KMS-11 (cell line): ENCODE measurements around the gene SPTLC3.

Source experiments
- H2AFZ ChIP-seq: fragments of 200-600 bp; sonication (generic); 2 replicates; pipeline ENCODE4 v1.6.1; 2016; ENCODE audit warnings: antibody characterized with exemption, mixed run types, low read depth
- H3K27ac ChIP-seq: fragments of 200-600 bp; sonication (generic); 2 replicates; pipeline ENCODE4 v1.6.1; 2016; ENCODE audit warnings: mild to moderate bottlenecking, mixed run types
- H3K27me3 ChIP-seq: fragments of 200-600 bp; sonication (generic); 2 replicates; pipeline ENCODE4 v1.6.1; 2017; ENCODE audit warnings: mild to moderate bottlenecking, low read depth, mixed run types, moderate library complexity; ENCODE audit not compliant: insufficient read depth
- H3K36me3 ChIP-seq: fragments of 200-600 bp; sonication (generic); 2 replicates; pipeline ENCODE4 v1.6.1; 2017; ENCODE audit warnings: mild to moderate bottlenecking, mixed run types; ENCODE audit not compliant: insufficient read depth
- H3K4me1 ChIP-seq: fragments of 200-600 bp; sonication (generic); 2 replicates; pipeline ENCODE4 v1.6.1; 2016; ENCODE audit warnings: mild to moderate bottlenecking, low read depth, mixed run types; ENCODE audit not compliant: poor library complexity, severe bottlenecking
- H3K4me2 ChIP-seq: fragments of 200-600 bp; sonication (generic); 2 replicates; pipeline ENCODE4 v1.7.0; 2016; ENCODE audit warnings: mild to moderate bottlenecking, mixed run types
- H3K4me3 ChIP-seq: fragments of 200-600 bp; sonication (generic); IDR thresholded peaks from 2 replicates; pipeline ENCODE4 v1.6.1; 2017; ENCODE audit warnings: low read depth, low read length, mixed read lengths; ENCODE audit not compliant: insufficient read depth
- H3K79me2 ChIP-seq: fragments of 200-600 bp; sonication (generic); 2 replicates; pipeline ENCODE4 v1.6.1; 2016; ENCODE audit warnings: low read depth, mixed run types; ENCODE audit not compliant: insufficient read depth
- H3K9ac ChIP-seq: fragments of 200-600 bp; sonication (generic); 2 replicates; pipeline ENCODE4 v1.6.1; 2016; ENCODE audit warnings: mild to moderate bottlenecking, mixed run types
- H4K20me1 ChIP-seq: fragments of 200-600 bp; sonication (generic); 2 replicates; pipeline ENCODE4 v1.6.1; 2016; ENCODE audit warnings: mild to moderate bottlenecking, mixed run types; ENCODE audit not compliant: insufficient read depth
- CTCF ChIP-seq: fragments of 200-600 bp; sonication (generic); conservative IDR thresholded peaks from 2 replicates; pipeline ENCODE4 v1.6.1; 2017; ENCODE audit warnings: low read depth, mild to moderate bottlenecking, antibody characterized with exemption, low read length, moderate library complexity, mixed read lengths

Gene SPTLC3

DNA sequence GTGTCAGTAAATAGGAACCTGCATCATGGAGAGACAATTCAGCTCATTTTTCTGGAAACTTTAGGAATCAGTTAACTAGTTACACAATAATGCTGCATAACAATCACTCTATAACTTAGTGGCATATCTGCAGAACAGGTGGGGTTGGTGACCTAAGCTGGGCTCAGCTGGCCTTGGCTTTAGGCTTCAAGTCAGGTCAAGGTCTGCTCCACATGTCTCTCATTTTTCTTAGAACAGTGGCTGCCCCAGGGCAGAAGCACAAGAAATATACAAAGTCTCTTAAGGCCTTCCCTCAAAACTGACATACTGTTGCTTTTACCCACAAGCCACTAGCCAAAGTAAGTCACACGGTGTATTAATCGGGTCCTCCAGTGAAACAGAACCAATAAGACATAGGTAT is 198.2 kb downstream of the SPTLC3 start:
- no peak for TF ChIP-seq CTCF
- Histone ChIP-seq H2AFZ (no peak overlapping the region), H3K4me2 (no peak overlapping the region), H3K79me2 (no peaks in the 10 kb centered on the region), H3K9ac (no peak overlapping the region), H3K36me3 (no peaks in the 10 kb centered on the region), H4K20me1 (no peaks in the 10 kb centered on the region), H3K4me1 (no peaks in the 10 kb centered on the region), H3K27ac (no peak overlapping the region), H3K4me3 (no peak overlapping the region), H3K27me3 (no peaks in the 10 kb centered on the region)

- no peak overlapping the region for H2AFZ ChIP-seq
These were observed 203.3 kb downstream of the SPTLC3 start for GRCh38 chr20:13211956-13212618.

DNA sequence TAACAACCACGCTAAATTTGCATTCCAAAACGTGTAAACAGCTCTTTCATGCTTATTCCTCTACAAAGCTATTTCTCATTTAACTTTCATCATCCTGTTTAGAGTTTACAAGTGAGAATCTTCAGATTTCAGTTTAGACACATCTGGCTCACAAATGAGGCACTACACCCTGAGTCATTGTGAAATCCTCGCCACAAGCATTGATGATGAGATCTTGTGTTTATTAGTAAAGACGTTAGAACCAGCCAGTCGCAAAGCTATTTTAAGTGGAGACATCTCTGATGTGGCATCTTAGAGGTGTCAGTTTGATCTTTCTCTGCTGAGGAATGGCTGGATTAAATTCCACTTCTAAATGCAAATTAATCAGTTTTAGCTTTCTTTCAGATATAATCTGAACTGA is 204.0 kb downstream of the SPTLC3 start:
- Histone ChIP-seq H3K27ac (no peak overlapping the region), H3K27me3 (no peaks in the 10 kb centered on the region)
- TF ChIP-seq CTCF, result no peak

More at GRCh38 chr20:13211956-13212618, 203.3 kb downstream of the SPTLC3 start:
- H3K4me2 ChIP-seq, result no peak overlapping the region
- TF ChIP-seq CTCF, result no peak
- no peaks in the 10 kb centered on the region for H3K4me1 ChIP-seq
- no peak overlapping the region for H3K27ac ChIP-seq
- no peak overlapping the region for H3K9ac ChIP-seq
- H4K20me1 ChIP-seq, result no peaks in the 10 kb centered on the region
- no peak overlapping the region for H3K4me3 ChIP-seq
- H3K36me3 ChIP-seq, result no peaks in the 10 kb centered on the region
- no peaks in the 10 kb centered on the region for H3K27me3 ChIP-seq
- H3K79me2 ChIP-seq, result no peaks in the 10 kb centered on the region

GRCh38 chr20:13213335-13213734 is 204.6 kb downstream of the SPTLC3 start:
- no peaks in the 10 kb centered on the region for H3K27me3 ChIP-seq
- no peaks in the 10 kb centered on the region for H3K4me1 ChIP-seq
- H3K4me2 ChIP-seq, result no peak overlapping the region
- no peaks in the 10 kb centered on the region for H3K79me2 ChIP-seq
- no peak overlapping the region for H3K4me3 ChIP-seq
- H3K9ac ChIP-seq, result no peak overlapping the region
- no peaks in the 10 kb centered on the region for H4K20me1 ChIP-seq
- no peak overlapping the region for H2AFZ ChIP-seq
- no peak for TF ChIP-seq CTCF
- no peaks in the 10 kb centered on the region for H3K36me3 ChIP-seq
- H3K27ac ChIP-seq, result no peak overlapping the region

More for the DNA sequence above, 204.0 kb downstream of the SPTLC3 start:
- no peak overlapping the region for H3K4me3 ChIP-seq
- no peak overlapping the region for H2AFZ ChIP-seq
- H3K4me1 ChIP-seq, result no peaks in the 10 kb centered on the region
- H3K79me2 ChIP-seq, result no peaks in the 10 kb centered on the region
- no peaks in the 10 kb centered on the region for H4K20me1 ChIP-seq
- no peak overlapping the region for H3K9ac ChIP-seq
- H3K4me2 ChIP-seq, result no peak overlapping the region
- no peaks in the 10 kb centered on the region for H3K36me3 ChIP-seq
